ENCODE measurements around the gene FOXO1. TPM values are rescaled to one million over a fixed set of nuclear protein-coding genes. Genes with fewer than 3 reads are reported as not detected.

The FOXO1 gene
- total RNA-seq, 2 donors from 2014 or later: 20.1 to 29.7 TPM

- no peak for TF ChIP-seq CTCF (conservative IDR thresholded peaks at IDR 0.05)
- no peak overlapping the region for H3K4me3 Mint-ChIP-seq
- peak; percentile 8 for DNase-seq
Observed at GRCh38 chr13:40556453-40556852, 110.0 kb downstream of the FOXO1 start.

DNA sequence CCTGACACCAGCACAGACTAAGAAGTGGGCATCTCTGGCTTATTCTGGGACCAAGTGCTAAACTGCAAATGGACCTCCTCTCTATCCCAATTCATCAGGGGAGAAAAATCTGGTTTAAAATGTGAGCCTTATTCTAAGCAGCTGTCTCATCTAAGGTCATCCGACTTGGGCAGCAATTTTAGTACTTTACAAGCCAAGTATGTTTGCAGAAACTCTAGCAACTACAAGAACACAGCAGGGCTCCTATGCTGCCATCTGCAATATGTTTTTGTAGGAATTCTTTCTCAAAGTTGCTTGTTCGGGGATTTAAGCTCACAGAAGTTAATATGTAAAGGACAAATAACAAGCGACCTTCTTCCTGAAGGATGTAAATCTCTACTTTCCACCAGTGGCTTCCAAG, 113.1 kb downstream of the FOXO1 start:
- peaks cover 9% of the 10 kb centered on the region for H3K36me3 ChIP-seq (ENCODE audit: control insufficient read depth, insufficient read depth, low read length)
- peaks cover 6% of the 10 kb centered on the region for H3K4me1 ChIP-seq (ENCODE audit: control insufficient read depth, insufficient read depth, low read length)
- 80 to 93% methylated on average over 1 to 3 of the region's 3 CpGs for WGBS, 2 experiments (ENCODE audit: insufficient coverage in 1 of 2, insufficient read length in 1 of 2)
- no peak overlapping the region for H3K4me3 ChIP-seq (ENCODE audit: low read length)
- no peak overlapping the region for H3K4me3 Mint-ChIP-seq
- no peaks in the 10 kb centered on the region for H3K27me3 ChIP-seq (ENCODE audit: control insufficient read depth, insufficient read depth, low read length, poor library complexity, severe bottlenecking)
- no peaks in the 10 kb centered on the region for H3K27me3 Mint-ChIP-seq (ENCODE audit: insufficient read depth)
- no peak for TF ChIP-seq CTCF (conservative IDR thresholded peaks at IDR 0.05)
- peaks cover 7% of the 10 kb centered on the region for H3K36me3 Mint-ChIP-seq (ENCODE audit: low read depth)
- no peak for DNase-seq
- no peak overlapping the region for H3K27ac ChIP-seq (ENCODE audit: low read depth, low read length)
- no peak overlapping the region for H3K9ac ChIP-seq (ENCODE audit: extremely low read depth, low read length, poor library complexity, severe bottlenecking)
- H3K4me1 Mint-ChIP-seq: peaks cover 50% of the 10 kb centered on the region
- H3K9me3 Mint-ChIP-seq: no peaks in the 10 kb centered on the region
- no peaks in the 10 kb centered on the region for H3K9me3 ChIP-seq (ENCODE audit: control insufficient read depth, low read length)
- peak overlapping the region; percentile 75 for H3K27ac Mint-ChIP-seq

More at GRCh38 chr13:40556453-40556852, 110.0 kb downstream of the FOXO1 start:
- Mint-ChIP-seq H3K27me3 (ENCODE audit: insufficient read depth) (no peaks in the 10 kb centered on the region), H3K4me1 (peaks cover 47% of the 10 kb centered on the region), H3K27ac (no peak overlapping the region), H3K36me3 (ENCODE audit: low read depth) (peaks cover 34% of the 10 kb centered on the region), H3K9me3 (no peaks in the 10 kb centered on the region)
- H3K36me3 ChIP-seq (ENCODE audit: control insufficient read depth, insufficient read depth, low read length): peaks cover 33% of the 10 kb centered on the region
- H3K4me3 ChIP-seq (ENCODE audit: low read length): no peak overlapping the region
- H3K27ac ChIP-seq (ENCODE audit: low read depth, low read length): no peak overlapping the region
- H3K9ac ChIP-seq (ENCODE audit: extremely low read depth, low read length, poor library complexity, severe bottlenecking): no peak overlapping the region
- no peaks in the 10 kb centered on the region for H3K27me3 ChIP-seq (ENCODE audit: control insufficient read depth, insufficient read depth, low read length, poor library complexity, severe bottlenecking)
- H3K4me1 ChIP-seq (ENCODE audit: control insufficient read depth, insufficient read depth, low read length): peaks cover 6% of the 10 kb centered on the region
- no peaks in the 10 kb centered on the region for H3K9me3 ChIP-seq (ENCODE audit: control insufficient read depth, low read length)

GRCh38 chr13:40552895-40553294, 113.5 kb downstream of the FOXO1 start:
- H3K27me3 Mint-ChIP-seq (ENCODE audit: insufficient read depth): no peaks in the 10 kb centered on the region
- Histone ChIP-seq H3K4me3 (ENCODE audit: low read length) (no peak overlapping the region), H3K27me3 (ENCODE audit: control insufficient read depth, insufficient read depth, low read length, poor library complexity, severe bottlenecking) (no peaks in the 10 kb centered on the region), H3K27ac (ENCODE audit: low read depth, low read length) (no peak overlapping the region), H3K36me3 (ENCODE audit: control insufficient read depth, insufficient read depth, low read length) (peaks cover 4% of the 10 kb centered on the region), H3K9me3 (ENCODE audit: control insufficient read depth, low read length) (no peaks in the 10 kb centered on the region), H3K4me1 (ENCODE audit: control insufficient read depth, insufficient read depth, low read length) (peaks cover 6% of the 10 kb centered on the region), H3K9ac (ENCODE audit: extremely low read depth, low read length, poor library complexity, severe bottlenecking) (no peak overlapping the region)
- H3K27ac Mint-ChIP-seq: peak overlapping the region; percentile 65
- peaks cover 50% of the 10 kb centered on the region for H3K4me1 Mint-ChIP-seq
- DNase-seq: no peak
- WGBS, 2 experiments (ENCODE audit: insufficient coverage in 1 of 2, insufficient read length in 1 of 2): 90 to 98% methylated on average over 2 to 6 of the region's 6 CpGs
- H3K9me3 Mint-ChIP-seq: no peaks in the 10 kb centered on the region
- H3K36me3 Mint-ChIP-seq (ENCODE audit: low read depth): peaks cover 6% of the 10 kb centered on the region
- H3K4me3 Mint-ChIP-seq: no peak overlapping the region
- TF ChIP-seq CTCF (conservative IDR thresholded peaks at IDR 0.05): no peak
